ENCODE results near the gene CFAP70.

The CFAP70 gene

DNA sequence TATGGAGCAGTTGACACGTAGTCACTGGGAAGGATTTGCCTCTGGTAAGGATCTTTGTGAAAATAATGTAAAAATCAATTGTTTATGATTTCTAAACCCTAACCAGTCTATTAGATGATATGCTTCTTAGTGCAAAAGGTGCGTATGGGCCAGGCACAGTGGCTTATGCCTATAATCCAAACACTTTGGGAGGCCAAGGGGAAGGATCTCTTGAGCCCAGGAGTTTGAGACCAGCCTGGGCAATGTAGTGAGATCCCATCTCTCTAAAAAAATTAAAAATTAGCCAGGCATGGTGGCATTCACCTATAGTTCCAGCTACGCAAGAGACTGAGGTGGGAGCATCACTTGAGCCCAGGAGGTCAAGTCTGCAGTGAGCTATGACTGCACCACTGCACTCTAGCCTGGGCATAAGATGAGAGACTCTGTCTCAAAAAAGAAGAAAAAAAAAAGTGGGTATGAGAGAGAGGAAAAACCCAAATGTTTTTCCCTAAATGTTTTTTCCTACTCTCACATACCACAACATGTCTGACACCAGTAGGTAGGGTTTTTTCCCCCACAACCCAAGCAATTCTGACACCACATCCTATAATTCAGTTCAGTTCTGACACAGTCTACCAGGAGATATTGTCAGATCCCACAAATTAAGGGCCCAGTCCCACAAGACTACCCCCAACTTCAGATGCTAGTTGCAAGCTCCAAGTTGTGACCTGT, 148.1 kb downstream of the CFAP70 start:
- no peak for DNase-seq

DNA sequence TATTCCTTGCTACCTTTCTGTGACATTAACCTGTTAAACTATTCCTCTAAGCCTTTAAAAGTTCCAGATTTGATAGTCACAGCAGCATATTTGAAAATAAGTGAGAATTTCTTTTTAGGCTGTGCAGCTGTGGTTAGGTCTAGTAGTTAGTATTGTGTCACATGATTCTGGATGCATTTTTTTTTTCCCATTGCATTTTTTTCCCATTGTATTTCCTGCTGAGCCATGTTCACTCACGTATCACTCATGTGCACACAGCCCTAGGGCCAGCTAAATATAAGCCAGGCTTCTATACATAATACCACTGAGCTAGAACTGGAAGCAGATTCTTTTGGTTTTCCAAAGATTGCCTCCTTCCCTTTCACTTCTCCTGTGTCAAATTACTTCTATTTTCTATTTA, 149.0 kb downstream of the CFAP70 start:
- no peak for DNase-seq

DNA sequence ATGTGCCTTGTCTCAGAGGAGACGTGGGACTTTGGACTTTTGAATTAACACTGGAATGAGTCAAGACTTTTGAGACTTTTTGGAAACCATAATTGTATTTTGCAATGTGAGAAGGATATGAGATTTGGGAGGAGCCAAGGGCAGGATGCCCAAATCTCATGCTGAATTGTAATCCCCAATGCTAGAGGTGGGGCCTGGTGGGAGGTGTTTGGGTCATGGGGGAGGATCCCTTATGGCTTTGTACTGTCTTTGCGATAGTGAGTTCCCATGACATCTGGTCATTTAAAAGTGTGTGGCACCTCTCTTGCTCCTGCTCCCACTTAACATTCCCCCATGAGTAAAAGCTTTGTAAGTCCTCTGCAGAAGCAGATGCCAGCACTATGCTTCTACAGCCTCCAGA, 150.8 kb downstream of the CFAP70 start:
- no peak for DNase-seq

DNA sequence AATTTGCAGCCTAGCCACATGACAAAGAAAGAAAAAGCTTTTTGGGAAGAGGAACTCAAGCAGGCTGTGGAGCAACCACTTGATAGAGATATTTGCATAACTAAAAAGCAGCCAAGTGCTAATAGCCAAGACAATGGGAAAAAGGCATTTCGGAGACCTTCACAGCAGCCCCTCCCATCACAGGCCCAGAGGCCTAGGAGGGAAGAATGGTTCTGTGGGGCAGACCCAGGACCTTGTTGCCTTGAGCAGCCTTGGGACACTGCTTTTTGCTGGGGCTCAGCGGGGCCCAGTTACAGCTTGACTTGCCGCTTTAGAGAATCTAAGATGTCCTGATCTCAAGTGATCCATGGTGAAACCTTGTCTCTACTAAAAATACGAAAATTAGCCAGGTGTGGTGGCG, 152.3 kb downstream of the CFAP70 start:
- DNase-seq: no peak

DNA sequence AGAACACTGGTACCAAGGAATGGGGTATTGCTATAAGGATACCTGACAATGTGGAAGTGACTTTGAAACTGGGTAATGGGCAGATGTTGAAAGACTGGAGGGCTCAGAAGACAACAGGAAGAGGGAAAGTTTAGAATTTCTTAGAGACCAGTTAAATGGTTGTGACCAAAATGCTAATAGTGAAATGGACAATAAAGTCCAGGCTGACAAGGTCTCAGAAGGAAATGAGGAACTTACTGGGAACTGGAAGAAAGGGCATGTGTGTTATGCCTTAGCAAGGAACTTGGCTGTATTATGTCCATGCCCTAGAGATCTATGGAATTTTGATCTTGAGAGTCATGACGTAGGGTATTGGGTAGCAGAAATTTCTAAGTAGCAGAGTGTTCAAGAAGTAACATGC, 152.8 kb downstream of the CFAP70 start:
- no peak for DNase-seq

GRCh38 chr10:73205081-73205480, 153.6 kb downstream of the CFAP70 start:
- no peak for DNase-seq

Measured in right forelimb (tissue), 1 donor.